Measurements from ENCODE around the gene RALY.

DNA sequence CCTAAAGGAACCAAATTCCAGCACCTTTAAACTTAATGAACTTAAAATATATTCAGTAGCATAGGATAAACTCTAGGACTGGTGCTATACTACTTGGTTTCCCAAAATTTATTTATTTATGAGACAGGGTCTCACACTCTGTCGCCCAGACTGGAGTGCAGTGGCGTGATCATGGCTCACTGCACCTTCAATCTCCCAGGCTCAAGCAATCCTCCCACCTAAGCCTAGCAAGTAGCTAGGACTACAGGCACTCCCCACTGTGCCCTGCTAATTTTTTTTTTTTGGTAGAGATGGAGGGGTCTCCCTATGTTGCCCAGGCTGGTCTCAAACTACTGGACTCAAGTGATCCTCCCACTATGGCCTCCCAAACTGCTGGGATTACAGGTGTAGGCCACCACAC lies 96.9 kb downstream of the RALY start:
- TF ChIP-seq YY1 (IDR thresholded peaks at IDR 0.05; ENCODE audit: insufficient read depth, insufficient read length) (no peak), ZNF274 (IDR thresholded peaks at IDR 0.05; ENCODE audit: low read depth, low read length) (no peak), SUZ12 (IDR thresholded peaks at IDR 0.05; ENCODE audit: extremely low read depth, insufficient read depth, insufficient read length) (no peak)
